Measurements from ENCODE around the gene CD99. TPM values are rescaled to one million over a fixed set of nuclear protein-coding genes. Genes with fewer than 3 reads are reported as not detected.

The CD99 gene
- total and polyA plus RNA-seq, 2 of the 13 experiments (the other 11 are each of a cell fraction or from before 2014, with no cell fraction given) = 78.8 to 111 TPM

GRCh38 chrX:2707334-2707760 is 16.3 kb downstream of the CD99 start (continued):
- no peak for TF ChIP-seq ZNF329 (CRISPR knock-in tag; IDR thresholded peaks at IDR 0.05; ENCODE audit: low read depth)
- no peak for TF ChIP-seq DR1 (CRISPR knock-in tag; IDR thresholded peaks at IDR 0.05)
- TF ChIP-seq ZNF335 (CRISPR knock-in tag; IDR thresholded peaks at IDR 0.05) = no peak
- TF ChIP-seq TFE3 (CRISPR knock-in tag; IDR thresholded peaks at IDR 0.05) = peak; percentile 10; the same call in 1 of the 2 replicates
- no peak for TF ChIP-seq ZNF24 (IDR thresholded peaks at IDR 0.05)
- peak; percentile 55; the same call in 1 of the 2 replicates for TF ChIP-seq YEATS2 (CRISPR knock-in tag; IDR thresholded peaks at IDR 0.05; ENCODE audit: borderline replicate concordance)
- TF ChIP-seq GABPA (IDR thresholded peaks at IDR 0.05; ENCODE audit: low read depth, low read length) = no peak
- TF ChIP-seq GABPA (CRISPR knock-in tag; IDR thresholded peaks at IDR 0.05; ENCODE audit: low read depth) = no peak
- no peak for TF ChIP-seq ZNF563 (CRISPR knock-in tag; IDR thresholded peaks at IDR 0.05)
- TF ChIP-seq RBAK (CRISPR knock-in tag; IDR thresholded peaks at IDR 0.05) = no peak
- TF ChIP-seq ATF6 (CRISPR knock-in tag; conservative IDR thresholded peaks at IDR 0.05) = no peak
- TF ChIP-seq XRCC5 (optimal IDR thresholded peaks at IDR 0.05; ENCODE audit: low read length) = peak; percentile 62
- TF ChIP-seq SOX6 (IDR thresholded peaks at IDR 0.05) = no peak
- 0 out of 2 replicates have a peak, but pooled peaks have one; percentile 33 for TF ChIP-seq SOX6 (CRISPR knock-in tag; IDR thresholded peaks at IDR 0.05)
- TF ChIP-seq ZNF280D (CRISPR knock-in tag; IDR thresholded peaks at IDR 0.05) = no peak
- peak; percentile 44; the same call in 1 of the 2 replicates for TF ChIP-seq ZBTB20 (CRISPR knock-in tag; IDR thresholded peaks at IDR 0.05; ENCODE audit: borderline replicate concordance, low read depth)
- TF ChIP-seq KDM3A (CRISPR knock-in tag; IDR thresholded peaks at IDR 0.05; ENCODE audit: low read depth) = no peak
- no peak for TF ChIP-seq IKZF4 (CRISPR knock-in tag; IDR thresholded peaks at IDR 0.05; ENCODE audit: borderline replicate concordance, low read depth, not compliant biosample characterization)
- peak; percentile 49; the same call in 1 of the 2 replicates for TF ChIP-seq MYC (CRISPR knock-in tag; IDR thresholded peaks at IDR 0.05; ENCODE audit: borderline replicate concordance)
- no peak for TF ChIP-seq KLF6 (CRISPR knock-in tag; IDR thresholded peaks at IDR 0.05)
- TF ChIP-seq RORA (CRISPR knock-in tag; IDR thresholded peaks at IDR 0.05) = no peak
- no peak for TF ChIP-seq HNF4G (IDR thresholded peaks at IDR 0.05; ENCODE audit: borderline replicate concordance, low read depth, low read length)
- TF ChIP-seq HNF4G (CRISPR knock-in tag; IDR thresholded peaks at IDR 0.05; ENCODE audit: borderline replicate concordance, low read depth) = no peak
- TF ChIP-seq ZNF160 (CRISPR knock-in tag; IDR thresholded peaks at IDR 0.05) = no peak

All from HepG2 (cell line).